ENCODE measurements around the gene KRT6A. TPM values are rescaled to one million over a fixed set of nuclear protein-coding genes. Genes with fewer than 3 reads are reported as not detected.

KRT6A gene
- total and polyA plus RNA-seq, 12 donors: 0.24 to 2.7 (median 0.66) TPM; not detected in 8

- no peak overlapping the region for H3K4me3 ChIP-seq
- TF ChIP-seq, protein P1, sequence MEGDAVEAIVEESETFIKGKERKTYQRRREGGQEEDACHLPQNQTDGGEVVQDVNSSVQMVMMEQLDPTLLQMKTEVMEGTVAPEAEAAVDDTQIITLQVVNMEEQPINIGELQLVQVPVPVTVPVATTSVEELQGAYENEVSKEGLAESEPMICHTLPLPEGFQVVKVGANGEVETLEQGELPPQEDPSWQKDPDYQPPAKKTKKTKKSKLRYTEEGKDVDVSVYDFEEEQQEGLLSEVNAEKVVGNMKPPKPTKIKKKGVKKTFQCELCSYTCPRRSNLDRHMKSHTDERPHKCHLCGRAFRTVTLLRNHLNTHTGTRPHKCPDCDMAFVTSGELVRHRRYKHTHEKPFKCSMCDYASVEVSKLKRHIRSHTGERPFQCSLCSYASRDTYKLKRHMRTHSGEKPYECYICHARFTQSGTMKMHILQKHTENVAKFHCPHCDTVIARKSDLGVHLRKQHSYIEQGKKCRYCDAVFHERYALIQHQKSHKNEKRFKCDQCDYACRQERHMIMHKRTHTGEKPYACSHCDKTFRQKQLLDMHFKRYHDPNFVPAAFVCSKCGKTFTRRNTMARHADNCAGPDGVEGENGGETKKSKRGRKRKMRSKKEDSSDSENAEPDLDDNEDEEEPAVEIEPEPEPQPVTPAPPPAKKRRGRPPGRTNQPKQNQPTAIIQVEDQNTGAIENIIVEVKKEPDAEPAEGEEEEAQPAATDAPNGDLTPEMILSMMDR (IDR thresholded peaks at IDR 0.05): no peak
- no peak for TF ChIP-seq POLR2A (IDR thresholded peaks at IDR 0.05)
- H3K27me3 ChIP-seq: no peaks in the 10 kb centered on the region
- 52 to 55% (median 54%) methylated on average over 8 to 9 of the region's 9 CpGs for WGBS, 4 donors
- H3K9me3 ChIP-seq (replicated peaks in 1 of 3): no peaks in the 10 kb centered on the region
- intact Hi-C loops (cut with DNase I): no loop called here
- no peak for DNase-seq
- no peaks in the 10 kb centered on the region for H3K36me3 ChIP-seq (replicated peaks in 1 of 2)
- H3K27ac ChIP-seq: no peak overlapping the region
- no peaks in the 10 kb centered on the region for H3K4me1 ChIP-seq (replicated peaks in 1 of 2)
These were observed 51.6 kb downstream of the KRT6A start for GRCh38 chr12:52441320-52441911.

- H3K9me3 ChIP-seq (replicated peaks in 1 of 3): no peaks in the 10 kb centered on the region
- TF ChIP-seq POLR2A (IDR thresholded peaks at IDR 0.05): no peak
- TF ChIP-seq, protein P1 (IDR thresholded peaks at IDR 0.05): no peak
- H3K4me1 ChIP-seq (replicated peaks in 1 of 2): no peaks in the 10 kb centered on the region
- no peak overlapping the region for H3K4me3 ChIP-seq
- 86 to 95% (median 90%) methylated on average over 5 of the region's 5 CpGs for WGBS, 4 donors
- no peaks in the 10 kb centered on the region for H3K27me3 ChIP-seq
- H3K27ac ChIP-seq: no peak overlapping the region
- no peaks in the 10 kb centered on the region for H3K36me3 ChIP-seq (replicated peaks in 1 of 2)
- no peak for DNase-seq
- intact Hi-C loops (cut with DNase I): no loop called here
These were observed 52.2 kb downstream of the KRT6A start for GRCh38 chr12:52440821-52441319.

DNA sequence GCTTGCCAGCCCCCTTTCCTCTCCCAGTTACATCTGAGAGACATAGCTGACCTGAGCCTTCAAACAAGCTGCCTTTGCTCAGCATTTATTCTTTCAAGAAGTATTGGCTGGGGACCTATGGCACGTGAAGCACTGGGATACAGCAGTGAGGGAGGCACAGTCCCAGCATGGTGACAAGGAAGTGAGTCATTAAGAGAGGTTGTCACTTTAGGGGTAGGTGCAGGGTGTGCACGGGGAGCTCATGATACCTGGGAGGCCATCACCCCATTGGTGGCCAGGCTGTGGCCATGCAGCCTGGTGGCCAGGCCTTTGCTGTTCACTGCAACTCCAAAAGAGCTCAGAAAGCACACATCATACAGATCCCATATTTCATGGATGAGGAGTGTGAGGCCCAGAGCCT, 53.2 kb downstream of the KRT6A start:
- no peak overlapping the region for H3K4me3 ChIP-seq
- TF ChIP-seq, protein P1 (IDR thresholded peaks at IDR 0.05): no peak
- H3K36me3 ChIP-seq (replicated peaks in 1 of 2): no peaks in the 10 kb centered on the region
- WGBS, 4 donors: 63 to 84% (median 70%) methylated on average over 2 of the region's 2 CpGs
- intact Hi-C loops (cut with DNase I): no loop called here
- no peaks in the 10 kb centered on the region for H3K4me1 ChIP-seq (replicated peaks in 1 of 2)
- H3K27ac ChIP-seq: no peak overlapping the region
- DNase-seq: no peak
- no peaks in the 10 kb centered on the region for H3K9me3 ChIP-seq (replicated peaks in 1 of 3)
- no peaks in the 10 kb centered on the region for H3K27me3 ChIP-seq

DNA sequence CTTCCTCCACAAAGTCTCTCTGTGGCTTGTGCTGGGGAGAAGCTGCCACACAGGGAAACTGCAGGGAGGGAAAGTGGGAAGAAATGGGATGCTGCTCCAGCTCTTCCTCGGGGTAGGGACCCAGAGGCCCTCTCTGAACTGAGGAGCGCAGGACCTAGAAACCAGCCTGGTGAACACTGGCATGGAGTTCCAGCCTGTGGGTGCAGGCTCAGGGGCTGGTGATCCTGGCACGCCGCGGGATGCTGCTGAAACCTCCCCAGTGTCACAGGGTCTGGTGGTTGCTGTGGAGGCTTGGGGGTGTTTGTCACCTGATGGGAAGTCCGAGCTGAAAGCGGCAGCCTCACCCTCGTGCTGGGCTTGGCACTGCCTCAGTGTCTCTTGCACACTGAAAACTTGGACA, 53.6 kb downstream of the KRT6A start:
- no peak for DNase-seq
- no peaks in the 10 kb centered on the region for H3K27me3 ChIP-seq
- H3K4me3 ChIP-seq: no peak overlapping the region
- no peak overlapping the region for H3K27ac ChIP-seq
- no peak for TF ChIP-seq POLR2A (IDR thresholded peaks at IDR 0.05)
- TF ChIP-seq, protein P1 (IDR thresholded peaks at IDR 0.05): no peak
- H3K4me1 ChIP-seq (replicated peaks in 1 of 2): no peaks in the 10 kb centered on the region
- H3K9me3 ChIP-seq (replicated peaks in 1 of 3): no peaks in the 10 kb centered on the region
- intact Hi-C loops (cut with DNase I): no loop called here
- 65 to 79% (median 71%) methylated on average over 7 to 8 of the region's 8 CpGs for WGBS, 4 donors
- no peaks in the 10 kb centered on the region for H3K36me3 ChIP-seq (replicated peaks in 1 of 2)

Measured in adrenal gland (tissue), 12 donors.